OCI-LY7 (cell line): ENCODE measurements around the gene RILP. TPM values are rescaled to one million over a fixed set of nuclear protein-coding genes. Genes with fewer than 3 reads are reported as not detected.

Experiments
- BruUV-seq: library from RNA; stranded (reverse); fragments of 400-500 nt; replicated peaks from 2 replicates; lab custom pipeline; 2021; lab: Mats Ljungman, UMichigan
- CTCF ChIA-PET: fragments of 300-600 bp; sonication (Branson Sonifier 250); formaldehyde crosslinking; loops from one replicate; lab custom pipeline; 2022; ENCODE audit warnings: antibody characterized with exemption; ENCODE audit not compliant: unreplicated experiment; lab: Charles Lee
- POLR2A ChIA-PET: fragments of 300-600 bp; sonication (Branson Sonifier 250); formaldehyde crosslinking; loops from one replicate; lab custom pipeline; 2022; ENCODE audit warnings: antibody characterized with exemption; lab: Charles Lee
- DNase-seq: peaks from one replicate; pipeline ENCODE4 v3.0.0-alpha.2; 2015; ENCODE audit warnings: low spot score
- H2AFZ ChIP-seq: fragments of 200-600 bp; sonication (generic), shearing (Covaris generic); 2 replicates; pipeline ENCODE4 v1.6.1; 2014; ENCODE audit warnings: mild to moderate bottlenecking, antibody characterized with exemption, low read length, moderate library complexity
- H3K27ac ChIP-seq: fragments of 200-600 bp; sonication (generic); 2 replicates; pipeline ENCODE4 v1.5.1; 2014; ENCODE audit warnings: mixed run types, low read depth, mild to moderate bottlenecking, moderate library complexity, low read length, inconsistent platforms; ENCODE audit not compliant: poor library complexity, severe bottlenecking
- H3K36me3 ChIP-seq: fragments of 200-600 bp; sonication (generic); 2 replicates; pipeline ENCODE4 v1.6.1; 2014; ENCODE audit warnings: mild to moderate bottlenecking, antibody characterized with exemption, low read length, moderate library complexity, mixed read lengths; ENCODE audit not compliant: insufficient read depth
- H3K4me1 ChIP-seq: fragments of 200-600 bp; sonication (generic); 2 replicates; pipeline ENCODE4 v1.5.1; 2014; ENCODE audit warnings: mild to moderate bottlenecking, low read length; ENCODE audit not compliant: insufficient read depth, poor library complexity, severe bottlenecking
- H3K4me2 ChIP-seq: fragments of 200-600 bp; sonication (generic); 2 replicates; pipeline ENCODE4 v1.6.1; 2014; ENCODE audit warnings: mild to moderate bottlenecking, low read length
- H3K4me3 ChIP-seq: fragments of 200-600 bp; sonication (generic); 2 replicates; pipeline ENCODE4 v1.5.1; 2014; ENCODE audit warnings: mild to moderate bottlenecking, low read depth, low read length; ENCODE audit not compliant: poor library complexity, severe bottlenecking
- H3K79me2 ChIP-seq: fragments of 200-600 bp; sonication (generic); 2 replicates; pipeline ENCODE4 v1.6.1; 2016; ENCODE audit warnings: low read depth, mild to moderate bottlenecking, low read length, moderate library complexity, mixed read lengths; ENCODE audit not compliant: insufficient read depth
- H3K9me2 ChIP-seq: fragments of 200-600 bp; sonication (generic); 2 replicates; pipeline ENCODE4 v1.6.1; 2016; ENCODE audit warnings: mild to moderate bottlenecking, low read length, mixed read lengths; ENCODE audit not compliant: insufficient read depth
- H3K9me3 ChIP-seq: fragments of 200-600 bp; sonication (generic); 2 replicates; pipeline ENCODE4 v1.6.1; 2014; ENCODE audit warnings: mild to moderate bottlenecking, mixed run types, low read length, mixed read lengths
- H4K20me1 ChIP-seq: fragments of 200-600 bp; sonication (generic); 2 replicates; pipeline ENCODE4 v1.6.1; 2014; ENCODE audit warnings: mild to moderate bottlenecking, antibody characterized with exemption, low read length, moderate library complexity, mixed read lengths; ENCODE audit not compliant: insufficient read depth
- CTCF ChIP-seq: fragments of 200-600 bp; sonication (generic); conservative IDR thresholded peaks from 2 replicates; pipeline ENCODE4 v1.5.1; 2014; ENCODE audit warnings: mild to moderate bottlenecking, antibody characterized with exemption, low read length, moderate library complexity, mixed read lengths
- EZH2phosphoT487 ChIP-seq: fragments of 200-600 bp; sonication (generic); IDR thresholded peaks from 2 replicates; pipeline ENCODE4 v1.6.1; 2018; ENCODE audit warnings: low read depth, borderline replicate concordance, mild to moderate bottlenecking, mixed run types, antibody characterized with exemption, low read length, moderate library complexity, mixed read lengths
- intact Hi-C: fragments of 100-400 bp; cut with micrococcal nuclease; formaldehyde crosslinking; loops from one replicate; pipeline ENCODE4 v1.10.0; 2022; ENCODE audit not compliant: unreplicated experiment
- total RNA-seq, 2 experiments: library from RNA; depleted of rRNA in 1 of 2; stranded (reverse); fragments of >200 nt in 1 of 2; shearing (Covaris generic) in 1 of 2; gene quantifications; 2 replicates each; pipeline ENCODE4 v1.2.3, GENCODE V29; 2014 to 2022

RILP gene
- total RNA-seq, 2 experiments from 2014 or later: 1.2 to 3.2 TPM

DNA sequence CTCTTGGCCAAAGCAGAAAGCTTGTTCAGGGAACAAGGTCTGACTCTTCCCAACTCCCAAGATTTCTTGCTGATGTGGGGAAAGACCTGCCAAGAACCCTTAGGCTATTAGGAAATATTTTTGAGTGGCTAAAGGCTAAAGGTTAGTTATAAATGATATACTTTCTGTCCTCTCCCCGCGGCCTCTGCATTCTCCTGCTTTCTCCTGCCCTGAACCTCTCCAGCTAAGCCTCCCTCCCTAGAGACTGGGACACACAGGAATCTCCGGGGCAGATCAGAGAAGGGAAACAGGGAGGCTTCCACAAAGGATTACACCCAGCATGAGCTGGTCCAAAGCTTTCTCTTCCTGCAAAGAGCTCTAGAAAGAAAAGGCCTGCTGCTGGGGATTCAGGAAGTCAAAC, 23.3 kb downstream of the RILP start:
- TF ChIP-seq CTCF (no peak), EZH2phosphoT487 (no peak)

DNA sequence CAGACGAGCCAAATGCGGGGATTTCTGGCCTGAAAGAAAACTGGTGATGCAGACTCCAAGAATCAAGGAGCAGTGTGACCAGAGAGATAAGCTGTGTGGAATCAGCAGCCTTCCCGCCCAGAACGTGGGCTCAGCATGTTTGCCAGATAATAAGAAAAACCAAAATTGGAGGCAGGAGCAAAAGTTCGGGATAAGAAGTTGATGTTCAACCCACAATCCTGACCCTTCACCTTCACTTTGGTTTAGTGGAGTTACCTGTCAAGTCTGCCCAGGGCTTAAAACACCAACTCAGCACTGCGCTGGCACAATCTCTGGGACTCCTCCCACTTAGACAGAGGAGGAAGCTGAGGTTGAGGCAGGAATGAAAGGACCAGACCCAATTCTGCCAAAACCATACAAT, 24.1 kb downstream of the RILP start:
- no peaks in the 10 kb centered on the region for H4K20me1 ChIP-seq
- no TSS peak for BruUV-seq
- H3K4me1 ChIP-seq: peaks cover 45% of the 10 kb centered on the region
- intact Hi-C loops: loop anchor here (5.0 kb wide), 1 partner anchor 108 kb away; the partner anchor contains the start of gene INPP5K
- TF ChIP-seq CTCF (no peak), EZH2phosphoT487 (no peak)
- no peaks in the 10 kb centered on the region for H3K79me2 ChIP-seq
- no peak for DNase-seq
- no peaks in the 10 kb centered on the region for H3K9me2 ChIP-seq
- H3K27ac ChIP-seq: no peak overlapping the region
- H3K36me3 ChIP-seq: peaks cover 5% of the 10 kb centered on the region
- ChIA-PET POLR2A (interaction anchor here (0.6 to 1.3 kb wide), 4 partner anchors 8 to 59 kb away, joined by 3 to 5 read pairs (median 4); no protein-coding TSS in a partner anchor), CTCF (no interaction called here)
- H3K4me2 ChIP-seq: peak overlapping the region; percentile 90
- peak overlapping the region; percentile 80 for H3K4me3 ChIP-seq
- H2AFZ ChIP-seq: peak overlapping the region; percentile 33; the same call in 1 of the 2 replicates
- H3K9me3 ChIP-seq: no peaks in the 10 kb centered on the region

More for the DNA sequence above, 23.3 kb downstream of the RILP start:
- H3K27ac ChIP-seq: peak overlapping the region; percentile 79
- intact Hi-C loops: loop anchor here (5.0 kb wide), 1 partner anchor 109 kb away; the partner anchor contains the start of gene INPP5K
- DNase-seq: no peak
- POLR2A ChIA-PET: interaction anchor here (0.8 to 1.3 kb wide), 3 partner anchors 8 to 278 kb away, joined by 3 to 5 read pairs (median 4); no protein-coding TSS in a partner anchor
- H3K9me2 ChIP-seq: no peaks in the 10 kb centered on the region
- H3K79me2 ChIP-seq: no peaks in the 10 kb centered on the region
- no TSS peak for BruUV-seq
- H4K20me1 ChIP-seq: no peaks in the 10 kb centered on the region
- H3K9me3 ChIP-seq: no peaks in the 10 kb centered on the region
- H3K4me1 ChIP-seq: peaks cover 52% of the 10 kb centered on the region
- CTCF ChIA-PET: no interaction called here
- H2AFZ ChIP-seq: peak overlapping the region; percentile 33; the same call in 1 of the 2 replicates
- peaks cover 5% of the 10 kb centered on the region for H3K36me3 ChIP-seq
- H3K4me3 ChIP-seq: peak overlapping the region; percentile 80
- peak overlapping the region; percentile 90 for H3K4me2 ChIP-seq

DNA sequence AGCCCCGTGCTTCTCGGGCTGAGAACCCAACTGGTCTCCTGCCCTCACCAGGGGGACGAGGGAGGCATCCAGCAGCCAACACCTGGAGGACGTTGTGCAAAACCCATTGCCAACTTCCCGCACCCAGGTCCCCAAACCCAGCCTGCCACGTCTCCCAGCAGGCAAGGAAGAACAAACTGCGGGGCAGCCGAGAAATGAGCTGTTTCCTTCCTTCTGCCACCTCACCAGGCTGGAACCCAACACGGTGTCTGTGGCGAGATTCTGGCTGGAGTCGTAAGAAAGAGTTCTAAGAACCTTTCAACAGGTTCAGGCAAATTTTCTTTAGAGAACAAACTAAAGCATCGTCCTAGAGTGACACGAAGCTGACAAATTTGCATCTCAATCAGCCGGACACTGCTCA, 24.6 kb downstream of the RILP start:
- intact Hi-C loops: loop anchor here (5.0 kb wide), 1 partner anchor 108 kb away; the partner anchor contains the start of gene INPP5K
- H3K9me3 ChIP-seq: no peaks in the 10 kb centered on the region
- TF ChIP-seq EZH2phosphoT487 (no peak), CTCF (no peak)
- peak overlapping the region; percentile 33; the same call in 1 of the 2 replicates for H2AFZ ChIP-seq
- CTCF ChIA-PET: no interaction called here
- peaks cover 39% of the 10 kb centered on the region for H3K4me1 ChIP-seq
- H3K4me2 ChIP-seq: peak overlapping the region; percentile 90
- H3K36me3 ChIP-seq: peaks cover 5% of the 10 kb centered on the region
- DNase-seq: no peak
- no peak overlapping the region for H3K27ac ChIP-seq
- POLR2A ChIA-PET: interaction anchor here (0.6 kb wide), 1 partner anchor 58 kb away, joined by 3 read pairs; no protein-coding TSS in a partner anchor
- H3K4me3 ChIP-seq: no peak overlapping the region
- H3K79me2 ChIP-seq: no peaks in the 10 kb centered on the region
- H4K20me1 ChIP-seq: no peaks in the 10 kb centered on the region
- H3K9me2 ChIP-seq: no peaks in the 10 kb centered on the region
- no TSS peak for BruUV-seq
